Hypothalamus (tissue), 51 donors: Measurements from ENCODE around the gene AHCY.
"Not testable (repeated sequence)": the region's sequence is repeated elsewhere in the genome, so short reads cannot be mapped to it uniquely, and the experiment has no call there.

Experiments
- DNase-seq, 51 donors: peaks; one replicate each; lab custom pipeline; 2025; lab: John Stamatoyannopoulos, UW

The AHCY gene

DNA sequence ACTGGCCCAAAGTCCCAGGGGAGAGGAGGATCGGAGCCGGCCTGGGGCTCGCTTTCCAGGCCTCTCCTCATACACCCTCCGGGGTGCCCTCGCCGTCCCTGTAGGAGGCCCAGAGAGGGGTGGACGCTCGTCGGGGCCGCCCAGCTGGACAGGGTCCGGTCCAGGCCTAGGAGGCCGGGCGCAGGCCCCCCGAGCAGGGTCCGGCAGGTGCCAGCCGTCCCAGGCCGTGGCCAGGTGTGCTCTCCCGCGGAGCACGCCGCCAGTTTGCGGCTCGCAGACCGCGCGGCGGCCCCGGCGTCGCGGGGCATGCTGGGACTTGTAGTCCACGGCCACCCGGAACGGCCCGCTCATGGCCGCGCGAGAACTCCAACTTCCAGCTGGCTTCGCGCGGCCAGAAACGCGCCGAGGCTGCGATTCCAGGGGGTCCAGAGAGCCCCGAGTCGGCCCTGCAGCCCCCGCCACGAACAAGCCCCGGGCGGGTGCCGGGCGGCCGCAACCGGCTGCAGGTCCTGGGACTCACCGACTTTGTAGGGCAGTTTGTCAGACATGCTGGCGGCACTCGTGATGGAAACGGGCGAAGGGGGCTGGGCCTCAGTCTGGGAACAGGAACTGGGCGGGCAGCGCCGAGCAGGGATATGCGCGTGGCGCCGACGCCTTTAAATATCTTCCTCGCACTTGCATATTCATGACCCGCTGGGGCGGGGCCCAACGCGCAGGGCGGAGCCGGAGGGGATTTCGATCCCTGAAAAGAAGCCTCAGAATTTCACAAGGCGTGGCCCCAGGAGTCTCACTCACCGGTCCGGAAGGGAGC lies at the start of gene AHCY:
Gene AHCY (minus strand): TSS at position 633 of the 811 bp plus-strand sequence. CDS start 85 bp downstream, at position 548.
- peak; percentile 72 to 99 (median 93) for DNase-seq

- DNase-seq: no peak
Measured at GRCh38 chr20:34350095-34350494, 46.9 kb upstream of the AHCY start.

DNA sequence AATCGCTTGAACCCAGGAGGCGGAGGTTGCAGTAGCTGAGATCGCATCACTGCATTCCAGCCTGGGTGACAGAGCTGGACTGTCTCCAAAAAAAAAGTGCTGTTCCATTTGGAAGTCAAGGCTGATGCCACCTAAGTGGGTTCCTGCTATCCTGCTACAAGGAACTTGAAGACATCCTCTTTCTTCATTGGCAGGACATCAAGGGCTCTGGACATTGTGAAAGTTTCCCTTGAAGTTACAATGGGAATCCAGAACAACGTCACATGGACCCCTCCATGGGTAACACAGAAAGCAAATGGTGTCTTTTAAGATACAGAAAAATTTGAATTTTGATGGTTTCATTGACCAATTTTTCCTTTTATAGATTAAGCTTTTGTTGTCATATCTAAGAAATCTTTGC lies 44.4 kb upstream of the AHCY start:
- no peak for DNase-seq

DNA sequence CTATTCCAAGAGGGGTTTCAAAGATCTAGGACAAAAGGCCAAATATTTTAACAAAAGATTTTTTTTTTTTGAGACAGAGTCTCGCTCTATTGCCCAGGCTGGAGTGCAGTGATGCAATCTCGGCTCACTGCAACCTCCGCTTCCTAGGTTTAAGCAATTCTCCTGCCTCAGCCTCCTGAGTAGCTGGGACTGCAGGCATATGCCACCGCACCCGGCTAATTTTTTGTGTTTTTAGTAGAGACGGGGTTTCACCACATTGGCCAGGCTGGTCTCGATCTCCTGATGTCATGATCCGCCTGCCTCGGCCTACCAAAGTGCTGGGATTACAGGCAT lies 43.3 kb upstream of the AHCY start:
- DNase-seq: not testable (repeated sequence)

DNA sequence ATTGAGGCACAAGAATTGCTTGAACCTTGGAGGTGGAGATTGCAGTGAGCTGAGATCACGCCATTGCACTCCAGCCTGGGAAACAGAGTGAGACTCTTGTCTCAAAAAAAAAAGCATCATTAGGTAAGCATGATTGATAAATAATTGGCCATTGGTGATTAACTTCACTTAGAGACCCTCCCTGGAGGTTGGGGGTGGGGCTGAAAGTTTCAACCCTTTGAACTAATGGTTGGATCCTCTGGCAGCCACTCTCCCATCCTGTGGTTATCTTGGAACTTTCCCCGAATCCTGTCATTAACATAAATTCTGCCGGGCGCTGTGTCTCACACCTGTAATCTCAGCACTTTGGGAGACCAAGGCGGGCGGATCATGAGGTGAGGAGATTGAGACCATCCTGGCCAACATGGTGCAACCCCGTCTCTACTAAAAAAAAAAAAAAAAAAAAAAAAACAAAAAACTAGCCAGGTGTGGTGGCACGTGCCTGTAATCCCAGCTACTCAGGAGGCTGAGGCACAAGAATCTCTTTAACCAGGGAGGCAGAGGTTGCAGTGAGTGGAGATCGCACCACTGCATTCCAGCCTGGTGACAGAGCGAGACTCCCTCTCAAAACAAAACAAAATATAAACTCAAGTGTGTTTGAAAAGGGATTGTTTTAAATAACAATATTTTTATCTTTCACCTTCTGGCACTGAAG lies 42.8 kb upstream of the AHCY start:
- DNase-seq: not testable (repeated sequence)

GRCh38 chr20:34345402-34345736 lies 42.2 kb upstream of the AHCY start:
- DNase-seq: no peak

- DNase-seq: no peak
Measured at GRCh38 chr20:34344238-34344637, 41.1 kb upstream of the AHCY start.

- DNase-seq: no peak
Measured at GRCh38 chr20:34343458-34344211, 40.5 kb upstream of the AHCY start.

DNA sequence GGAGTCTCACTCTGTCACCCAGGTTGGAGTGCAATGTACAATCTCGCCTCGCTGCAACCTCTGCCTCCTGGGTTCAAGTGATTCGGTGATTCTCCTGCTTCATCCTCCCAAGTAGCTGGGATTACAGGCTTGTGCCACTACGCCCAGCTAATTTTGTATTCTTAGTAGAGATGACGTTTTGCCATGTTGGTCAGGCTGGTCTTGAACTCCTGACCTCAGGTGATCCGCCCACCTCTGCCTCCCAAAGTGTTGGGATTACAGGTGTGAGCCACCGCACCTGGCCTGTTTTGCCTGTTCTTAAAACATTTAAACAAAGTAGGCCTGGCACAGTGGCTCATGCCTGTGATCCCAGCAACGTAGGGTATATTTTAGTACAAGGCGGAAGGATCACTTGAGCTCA lies 38.0 kb upstream of the AHCY start:
- DNase-seq: not testable (repeated sequence)

GRCh38 chr20:34340726-34341125 lies 37.6 kb upstream of the AHCY start:
- DNase-seq: not testable (repeated sequence)

- no peak for DNase-seq
Measured at GRCh38 chr20:34337982-34338726, 35.0 kb upstream of the AHCY start.

DNA sequence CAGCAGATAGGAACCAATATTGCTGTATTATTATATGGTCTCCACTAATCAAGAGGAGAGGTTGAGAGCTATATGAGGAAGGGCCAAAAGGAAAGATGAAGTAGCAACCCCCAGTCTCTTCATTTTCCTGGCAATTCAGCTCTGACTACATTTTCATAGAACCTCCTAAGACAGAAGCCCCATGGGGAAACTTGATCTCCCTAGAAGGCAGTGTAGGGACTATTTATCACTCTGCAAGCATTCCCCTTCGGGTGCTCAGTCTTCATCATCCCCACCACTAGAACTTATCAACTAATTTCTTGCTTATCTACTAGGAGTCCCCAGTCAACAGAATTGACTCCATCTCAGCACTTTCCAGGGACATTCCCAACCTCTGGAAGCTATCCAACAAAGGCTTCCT lies 34.4 kb upstream of the AHCY start:
- DNase-seq: peak in 1 of 51 donors; percentile 5

GRCh38 chr20:34334654-34335407 lies 31.7 kb upstream of the AHCY start:
- peak; percentile 4 to 93 (median 74) for DNase-seq

- peak in 1 of 51 donors; percentile 13 for DNase-seq
Measured at GRCh38 chr20:34333786-34334185, 30.6 kb upstream of the AHCY start.

DNA sequence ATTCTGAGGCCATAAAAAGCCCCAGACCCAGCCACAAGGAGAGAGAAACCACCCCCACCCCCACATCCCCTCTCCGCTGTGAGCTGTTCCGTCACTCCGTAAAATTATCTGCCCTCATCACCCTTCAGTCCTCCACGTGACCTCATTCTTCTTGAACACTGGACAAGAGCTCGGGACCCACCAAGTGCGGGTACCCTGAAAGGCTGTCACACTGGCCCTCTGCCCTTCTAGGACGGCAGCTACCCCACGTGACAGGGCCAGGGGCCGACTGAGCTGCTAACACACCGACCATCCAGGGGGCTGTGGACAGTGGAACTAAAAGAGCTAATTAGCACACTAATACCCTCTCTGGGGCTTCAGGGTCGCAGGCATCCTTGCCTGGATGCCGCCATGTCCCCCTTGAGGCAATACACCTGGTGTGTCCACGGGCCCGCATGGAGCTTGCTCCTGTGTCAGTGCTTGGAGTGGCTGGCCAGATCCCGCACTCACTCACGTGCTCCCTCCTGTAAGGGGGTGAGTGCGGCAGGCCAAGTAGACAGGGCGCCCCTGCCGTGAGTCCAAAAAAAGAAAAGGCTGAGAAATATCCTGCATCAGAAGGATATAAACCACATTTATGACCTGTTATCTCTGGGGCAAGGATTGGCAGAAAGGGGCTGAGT lies 29.2 kb upstream of the AHCY start:
- DNase-seq: no peak

- no peak for DNase-seq
Measured at GRCh38 chr20:34331838-34332237, 28.7 kb upstream of the AHCY start.

GRCh38 chr20:34330861-34331544 lies 27.8 kb upstream of the AHCY start:
- not testable (repeated sequence) for DNase-seq

GRCh38 chr20:34328928-34329677 lies 25.9 kb upstream of the AHCY start:
- DNase-seq: no peak
